Measurements from ENCODE around the gene ACP5. TPM values are rescaled to one million over a fixed set of nuclear protein-coding genes. Genes with fewer than 3 reads are reported as not detected.
"Not testable (repeated sequence)": the region's sequence is repeated elsewhere in the genome, so short reads cannot be mapped to it uniquely, and the experiment has no call there.

The ACP5 gene
- total and polyA plus RNA-seq, 7 donors = 0.44 to 2.7 (median 1.3) TPM

DNA sequence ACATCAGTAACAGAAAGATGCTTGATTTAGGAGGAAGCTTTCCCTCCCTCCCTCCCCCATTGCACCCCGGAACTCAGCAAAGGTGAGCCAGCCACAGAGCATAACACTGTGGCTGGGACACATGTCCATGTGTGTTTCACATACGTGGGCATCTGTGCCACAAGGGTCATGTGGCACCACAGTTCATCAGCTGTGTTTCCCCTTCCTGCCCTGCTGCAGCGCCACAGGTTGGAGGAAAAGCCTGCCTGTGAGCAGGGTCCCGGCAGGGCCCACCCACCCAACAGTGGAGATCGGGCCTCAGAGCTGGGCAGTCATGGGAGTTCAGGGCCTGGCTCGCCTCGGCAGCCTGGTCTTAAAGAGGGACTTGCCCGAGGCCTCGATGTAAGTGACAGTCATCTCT, 2.8 kb downstream of the ACP5 start:
- TF ChIP-seq, protein P1, sequence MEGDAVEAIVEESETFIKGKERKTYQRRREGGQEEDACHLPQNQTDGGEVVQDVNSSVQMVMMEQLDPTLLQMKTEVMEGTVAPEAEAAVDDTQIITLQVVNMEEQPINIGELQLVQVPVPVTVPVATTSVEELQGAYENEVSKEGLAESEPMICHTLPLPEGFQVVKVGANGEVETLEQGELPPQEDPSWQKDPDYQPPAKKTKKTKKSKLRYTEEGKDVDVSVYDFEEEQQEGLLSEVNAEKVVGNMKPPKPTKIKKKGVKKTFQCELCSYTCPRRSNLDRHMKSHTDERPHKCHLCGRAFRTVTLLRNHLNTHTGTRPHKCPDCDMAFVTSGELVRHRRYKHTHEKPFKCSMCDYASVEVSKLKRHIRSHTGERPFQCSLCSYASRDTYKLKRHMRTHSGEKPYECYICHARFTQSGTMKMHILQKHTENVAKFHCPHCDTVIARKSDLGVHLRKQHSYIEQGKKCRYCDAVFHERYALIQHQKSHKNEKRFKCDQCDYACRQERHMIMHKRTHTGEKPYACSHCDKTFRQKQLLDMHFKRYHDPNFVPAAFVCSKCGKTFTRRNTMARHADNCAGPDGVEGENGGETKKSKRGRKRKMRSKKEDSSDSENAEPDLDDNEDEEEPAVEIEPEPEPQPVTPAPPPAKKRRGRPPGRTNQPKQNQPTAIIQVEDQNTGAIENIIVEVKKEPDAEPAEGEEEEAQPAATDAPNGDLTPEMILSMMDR (IDR thresholded peaks at IDR 0.05) = no peak
- H3K9me3 ChIP-seq = no peaks in the 10 kb centered on the region
- DNase-seq (no peak), ATAC-seq (no peak)
- no peaks in the 10 kb centered on the region for H3K4me1 ChIP-seq
- H3K4me3 ChIP-seq = no peak overlapping the region
- no peaks in the 10 kb centered on the region for H3K36me3 ChIP-seq (ENCODE audit: insufficient read depth in 1 of 2, low read depth in 1 of 2)
- intact Hi-C loops (cut with DNase I) = no loop called here
- peaks cover 0 to 8% (median 1%) of the 10 kb centered on the region in 3 donors for H3K27me3 ChIP-seq (ENCODE audit: insufficient read depth in 3 of 3, low read length in 2 of 3)
- 81 to 90% (median 87%) methylated on average over 9 of the region's 9 CpGs for WGBS, 3 donors
- H3K27ac ChIP-seq = no peak overlapping the region

- WGBS, 3 donors = 84 to 98% (median 96%) methylated on average over 4 of the region's 4 CpGs
- H3K4me3 ChIP-seq; intact Hi-C loops (cut with DNase I); DNase-seq; H3K9me3 ChIP-seq; ATAC-seq; H3K27me3 ChIP-seq (ENCODE audit: insufficient read depth in 3 of 3, low read length in 2 of 3); H3K27ac ChIP-seq; H3K4me1 ChIP-seq; H3K36me3 ChIP-seq (ENCODE audit: insufficient read depth in 1 of 2, low read depth in 1 of 2): not testable (repeated sequence)
Observed at GRCh38 chr19:11573763-11574162, 3.7 kb downstream of the ACP5 start.

- H3K36me3 ChIP-seq (ENCODE audit: insufficient read depth in 1 of 2, low read depth in 1 of 2); intact Hi-C loops (cut with DNase I); H3K9me3 ChIP-seq; H3K27me3 ChIP-seq (ENCODE audit: insufficient read depth in 3 of 3, low read length in 2 of 3); DNase-seq; H3K27ac ChIP-seq; H3K4me1 ChIP-seq; H3K4me3 ChIP-seq; ATAC-seq: not testable (repeated sequence)
- WGBS, 3 donors = 77 to 83% (median 80%) methylated on average over 6 of the region's 6 CpGs
Observed at GRCh38 chr19:11573354-11573753, 4.1 kb downstream of the ACP5 start.

GRCh38 chr19:11570039-11570462, 7.4 kb downstream of the ACP5 start:
- TF ChIP-seq, protein P1 (IDR thresholded peaks at IDR 0.05) = no peak
- no peaks in the 10 kb centered on the region for H3K9me3 ChIP-seq
- no peak for ATAC-seq
- no peak overlapping the region for H3K4me3 ChIP-seq
- DNase-seq = no peak
- H3K4me1 ChIP-seq = no peaks in the 10 kb centered on the region
- 65 to 67% (median 65%) methylated on average over 5 of the region's 5 CpGs for WGBS, 3 donors
- H3K27ac ChIP-seq = no peak overlapping the region
- H3K27me3 ChIP-seq (ENCODE audit: insufficient read depth in 3 of 3, low read length in 2 of 3) = no peaks in the 10 kb centered on the region
- no peaks in the 10 kb centered on the region for H3K36me3 ChIP-seq (ENCODE audit: insufficient read depth in 1 of 2, low read depth in 1 of 2)
- intact Hi-C loops (cut with DNase I) = no loop called here

- ATAC-seq (no peak), DNase-seq (no peak)
- Histone ChIP-seq H3K4me1 (no peaks in the 10 kb centered on the region), H3K36me3 (ENCODE audit: insufficient read depth in 1 of 2, low read depth in 1 of 2) (peaks cover 0 to 6% of the 10 kb centered on the region in 2 donors), H3K9me3 (no peaks in the 10 kb centered on the region), H3K4me3 (no peak overlapping the region), H3K27me3 (ENCODE audit: insufficient read depth in 3 of 3, low read length in 2 of 3) (no peaks in the 10 kb centered on the region), H3K27ac (no peak overlapping the region)
- WGBS, 3 donors = 75 to 83% (median 77%) methylated on average over 2 of the region's 2 CpGs
- TF ChIP-seq, protein P1 (IDR thresholded peaks at IDR 0.05) = no peak
- intact Hi-C loops (cut with DNase I) = no loop called here
Observed at GRCh38 chr19:11566164-11566563, 11.3 kb downstream of the ACP5 start.

DNA sequence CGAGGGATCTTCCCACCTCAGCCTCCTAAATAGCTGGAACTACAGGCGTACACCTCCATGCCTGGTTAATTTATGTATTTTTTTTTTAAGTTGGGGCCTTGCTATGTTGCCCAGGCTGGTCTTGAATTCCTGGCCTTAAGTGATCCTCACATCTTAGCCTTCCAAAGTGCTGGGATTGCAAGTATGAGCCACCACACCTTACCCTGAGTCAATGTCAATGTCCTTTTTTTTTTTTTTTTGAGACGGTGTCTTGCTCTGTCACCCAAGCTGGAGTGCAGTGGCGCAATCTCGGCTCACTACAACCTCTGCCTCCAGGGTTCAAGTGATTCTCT, 11.8 kb downstream of the ACP5 start:
- H3K27ac ChIP-seq; DNase-seq; H3K27me3 ChIP-seq (ENCODE audit: insufficient read depth in 3 of 3, low read length in 2 of 3); intact Hi-C loops (cut with DNase I); ATAC-seq; H3K4me1 ChIP-seq; H3K9me3 ChIP-seq; H3K4me3 ChIP-seq; H3K36me3 ChIP-seq (ENCODE audit: insufficient read depth in 1 of 2, low read depth in 1 of 2): not testable (repeated sequence)
- 84 to 91% (median 87%) methylated on average over 5 of the region's 5 CpGs for whole genome bisulfite sequencing, 3 donors

GRCh38 chr19:11564082-11564807, 13.2 kb downstream of the ACP5 start:
- H3K9me3 ChIP-seq; ATAC-seq; H3K4me1 ChIP-seq; H3K36me3 ChIP-seq (ENCODE audit: insufficient read depth in 1 of 2, low read depth in 1 of 2); H3K27ac ChIP-seq; H3K4me3 ChIP-seq; DNase-seq; intact Hi-C loops (cut with DNase I); H3K27me3 ChIP-seq (ENCODE audit: insufficient read depth in 3 of 3, low read length in 2 of 3): not testable (repeated sequence)
- WGBS, 3 donors = 94 to 98% (median 97%) methylated on average over 6 of the region's 6 CpGs

Measured in psoas muscle (tissue), 8 donors.